ENCODE measurements around the gene ZFTA. TPM values are rescaled to one million over a fixed set of nuclear protein-coding genes. Genes with fewer than 3 reads are reported as not detected.

Gene ZFTA
- total RNA-seq, 1 experiment from 2014 or later = 44.7 TPM

- POLR2A ChIA-PET = no interaction called here
- Mint-ChIP-seq H3K9me3 (peaks cover 13% of the 10 kb centered on the region), H3K27ac (no peak overlapping the region), H3K36me3 (no peaks in the 10 kb centered on the region), H3K4me1 (0 out of 2 replicates have a peak, but pooled peaks cover 3% of the 10 kb centered on the region), H3K27me3 (ENCODE audit: low read depth) (peaks cover 34% of the 10 kb centered on the region), H3K4me3 (no peak overlapping the region)
- DNase-seq (ENCODE audit: low spot score) (no peak), ATAC-seq (no peak)
- CTCF ChIA-PET = no interaction called here
- TF ChIP-seq GTF2I (CRISPR knock-in tag; conservative IDR thresholded peaks at IDR 0.05) (no peak), TEAD1 (CRISPR knock-in tag; IDR thresholded peaks at IDR 0.05) (no peak), HMGA2 (CRISPR knock-in tag; IDR thresholded peaks at IDR 0.05) (no peak), ZNF396 (CRISPR knock-in tag; IDR thresholded peaks at IDR 0.05; ENCODE audit: borderline replicate concordance) (no peak), NFYB (CRISPR knock-in tag; conservative IDR thresholded peaks at IDR 0.05; ENCODE audit: low read depth) (no peak), GABPB1 (CRISPR knock-in tag; IDR thresholded peaks at IDR 0.05) (no peak), STAT6 (CRISPR knock-in tag; conservative IDR thresholded peaks at IDR 0.05; ENCODE audit: low read depth) (no peak), ELF4 (CRISPR knock-in tag; IDR thresholded peaks at IDR 0.05; ENCODE audit: low read depth) (no peak), ZNF138 (CRISPR knock-in tag; conservative IDR thresholded peaks at IDR 0.05) (no peak), PRRX2 (CRISPR knock-in tag; IDR thresholded peaks at IDR 0.05) (no peak), KAT7 (CRISPR knock-in tag; IDR thresholded peaks at IDR 0.05; ENCODE audit: borderline replicate concordance) (no peak), MAX (CRISPR knock-in tag; IDR thresholded peaks at IDR 0.05) (no peak), ETV6 (CRISPR knock-in tag; IDR thresholded peaks at IDR 0.05) (no peak), TCF7 (CRISPR knock-in tag; IDR thresholded peaks at IDR 0.05; ENCODE audit: low read depth) (no peak), SP1 (CRISPR knock-in tag; conservative IDR thresholded peaks at IDR 0.05) (no peak), RORB (CRISPR knock-in tag; IDR thresholded peaks at IDR 0.05) (no peak), HMGXB4 (CRISPR knock-in tag; IDR thresholded peaks at IDR 0.05) (no peak), NR3C1 (CRISPR knock-in tag; conservative IDR thresholded peaks at IDR 0.05; ENCODE audit: low read depth) (no peak), ATF6 (CRISPR knock-in tag; IDR thresholded peaks at IDR 0.05) (no peak), PRDM15 (CRISPR knock-in tag; IDR thresholded peaks at IDR 0.05) (no peak)
These were observed 32.3 kb upstream of the ZFTA start for GRCh38 chr11:63800921-63801320.
